Testis (tissue), 2 donors: ENCODE data around the gene BTF3L4.

Experiments used
- CTCF ChIP-seq, 3 experiments: fragments of 450-650 bp in 2 of 3; fragments of 200-600 bp in 1 of 3; sonication (generic) in 1 of 3; IDR thresholded peaks; one replicate each; pipeline ENCODE4 v1.5.1; 2016 to 2019; ENCODE audit warnings: antibody characterized with exemption in 3 of 3, mild to moderate bottlenecking in 2 of 3, moderate library complexity in 1 of 3
- POLR2A ChIP-seq: fragments of 450-650 bp; IDR thresholded peaks from one replicate; pipeline ENCODE4 v1.6.1; 2017; ENCODE audit warnings: antibody characterized with exemption, mild to moderate bottlenecking, moderate library complexity

GRCh38 chr1:52125736-52126359 is 69.8 kb downstream of the BTF3L4 start:
- no peak for TF ChIP-seq CTCF (IDR thresholded peaks at IDR 0.05)
- no peak for TF ChIP-seq POLR2A
